Hippocampal formation (tissue), 2 donors: ENCODE measurements around the gene PPIL1.

ENCODE experiments used
- DNase-seq, 2 donors: peaks; one replicate each; lab custom pipeline; 2025; lab: John Stamatoyannopoulos, UW

The PPIL1 gene

GRCh38 chr6:36855750-36856149, 18.9 kb downstream of the PPIL1 start:
- no peak for DNase-seq

- peak in 1 of 2 donors; percentile 12 for DNase-seq
Observed at GRCh38 chr6:36853325-36853724, 21.3 kb downstream of the PPIL1 start.

GRCh38 chr6:36852481-36853147, 22.0 kb downstream of the PPIL1 start:
- DNase-seq, result no peak

- no peak for DNase-seq
Observed at GRCh38 chr6:36851626-36852025, 23.0 kb downstream of the PPIL1 start.

- DNase-seq, result peak; percentile 51 to 81
Observed at GRCh38 chr6:36851149-36851614, 23.4 kb downstream of the PPIL1 start.

- no peak for DNase-seq
Observed at GRCh38 chr6:36850021-36850420, 24.6 kb downstream of the PPIL1 start.

- DNase-seq, result no peak
Observed at GRCh38 chr6:36848658-36849441, 25.8 kb downstream of the PPIL1 start.

- DNase-seq, result no peak
Observed at GRCh38 chr6:36847991-36848390, 26.6 kb downstream of the PPIL1 start.

- no peak for DNase-seq
Observed at GRCh38 chr6:36847152-36847551, 27.5 kb downstream of the PPIL1 start.

GRCh38 chr6:36845233-36845632, 29.4 kb downstream of the PPIL1 start:
- no peak for DNase-seq

GRCh38 chr6:36844232-36845170, 30.1 kb downstream of the PPIL1 start:
- no peak for DNase-seq

GRCh38 chr6:36843170-36843569, 31.4 kb downstream of the PPIL1 start:
- DNase-seq, result no peak

GRCh38 chr6:36841756-36842155, 32.8 kb downstream of the PPIL1 start:
- no peak for DNase-seq

- DNase-seq, result no peak
Observed at GRCh38 chr6:36840432-36841403, 33.9 kb downstream of the PPIL1 start.

GRCh38 chr6:36839749-36840431, 34.7 kb downstream of the PPIL1 start:
- DNase-seq, result no peak

- DNase-seq, result no peak
Observed at GRCh38 chr6:36838896-36839748, 35.5 kb downstream of the PPIL1 start, which contains the start of gene CPNE5. CPNE5 (minus strand) TSS chr6:36839444; CDS start chr6:36839377, 67 bp downstream.

GRCh38 chr6:36837686-36838085, 36.9 kb downstream of the PPIL1 start:
- DNase-seq, result no peak

GRCh38 chr6:36837022-36837339, 37.6 kb downstream of the PPIL1 start:
- no peak for DNase-seq
